Activated CD8-positive, alpha-beta memory T cell treated with anti-CD3 and anti-CD28 coated beads for 48 hours (primary cell): ENCODE results near the gene KNDC1.

Experiments used
- DNase-seq, 3 experiments: peaks; one replicate each; pipeline ENCODE4 v3.0.0-alpha.2; 2020; ENCODE audit warnings: low read depth in 2 of 3, low spot score in 2 of 3

Gene KNDC1

DNA sequence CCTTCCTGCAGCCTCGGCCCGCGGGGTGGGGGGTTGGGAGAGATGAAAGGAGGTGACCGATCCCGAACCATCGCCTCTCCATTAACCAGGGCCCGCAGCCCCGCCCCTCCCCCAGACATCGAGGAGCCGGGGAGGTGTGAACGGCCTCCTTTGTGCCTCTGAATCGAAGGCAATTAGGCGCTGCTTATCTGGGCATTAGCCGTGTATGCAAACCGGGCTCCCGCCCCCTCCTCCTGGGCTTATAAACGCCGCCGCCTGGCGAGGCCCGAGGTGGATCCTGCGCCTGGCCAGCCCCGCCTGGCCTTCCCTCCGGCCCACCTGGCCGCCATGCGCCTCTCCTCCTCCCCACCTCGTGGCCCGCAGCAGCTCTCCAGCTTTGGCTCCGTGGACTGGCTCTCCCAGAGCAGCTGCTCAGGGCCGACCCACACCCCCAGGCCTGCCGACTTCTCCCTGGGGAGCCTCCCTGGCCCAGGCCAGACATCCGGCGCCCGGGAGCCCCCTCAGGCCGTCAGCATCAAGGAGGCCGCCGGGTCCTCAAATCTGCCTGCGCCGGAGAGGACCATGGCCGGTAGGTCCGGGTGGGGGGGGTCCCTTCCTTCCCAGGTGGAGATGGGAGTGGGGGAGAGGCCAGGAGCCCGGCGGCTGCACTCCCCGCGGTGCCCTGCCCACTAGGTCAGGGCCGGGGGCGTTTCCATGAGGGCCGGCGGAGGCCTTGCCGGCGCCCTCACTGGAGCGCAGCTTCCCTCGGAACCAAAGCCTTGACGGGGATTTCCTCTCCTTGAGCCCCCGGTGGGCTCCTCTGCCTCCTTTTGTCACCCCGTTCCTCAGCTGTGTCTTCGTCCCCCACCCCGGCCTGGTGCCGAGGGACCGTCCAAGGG lies 77.8 kb downstream of the KNDC1 start, which contains the start of gene VENTX:
TSS of gene VENTX (plus strand) at position 268 of the 878 bp plus-strand sequence. CDS start at position 328, 60 bp downstream.
- DNase-seq, result no peak

DNA sequence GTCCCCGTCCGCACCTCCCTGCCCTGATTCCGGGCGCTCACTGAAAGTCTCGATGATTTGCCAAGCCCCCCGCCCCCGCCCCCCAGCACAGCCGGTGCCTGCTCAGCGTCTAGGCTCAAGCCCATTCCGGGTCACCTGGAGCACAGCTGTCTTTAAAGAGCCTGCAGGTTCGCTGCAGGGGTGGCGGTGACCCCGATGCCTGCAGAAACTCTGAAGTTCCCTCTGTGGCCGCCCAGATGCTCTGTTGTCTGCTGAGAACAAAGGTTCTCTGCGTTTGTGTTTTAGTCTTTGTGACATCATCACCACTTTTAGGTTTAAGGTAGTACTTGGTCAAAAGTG lies 78.4 kb downstream of the KNDC1 start:
- no peak for DNase-seq

DNA sequence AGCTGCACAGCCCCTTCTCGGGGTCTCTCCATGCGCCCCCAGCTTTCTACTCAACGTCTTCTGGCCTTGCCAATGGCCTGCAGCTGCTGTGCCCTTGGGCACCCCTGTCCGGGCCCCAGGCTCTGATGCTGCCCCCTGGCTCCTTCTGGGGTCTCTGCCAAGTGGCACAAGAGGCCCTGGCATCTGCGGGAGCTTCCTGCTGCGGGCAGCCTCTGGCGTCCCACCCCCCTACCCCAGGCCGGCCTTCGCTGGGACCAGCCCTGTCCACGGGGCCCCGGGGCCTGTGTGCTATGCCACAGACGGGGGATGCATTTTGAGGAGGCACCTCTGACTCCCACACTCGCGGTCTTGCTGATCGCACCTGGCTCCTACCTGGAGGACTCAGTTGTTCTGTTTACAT lies 80.0 kb downstream of the KNDC1 start:
- DNase-seq, result no peak

DNA sequence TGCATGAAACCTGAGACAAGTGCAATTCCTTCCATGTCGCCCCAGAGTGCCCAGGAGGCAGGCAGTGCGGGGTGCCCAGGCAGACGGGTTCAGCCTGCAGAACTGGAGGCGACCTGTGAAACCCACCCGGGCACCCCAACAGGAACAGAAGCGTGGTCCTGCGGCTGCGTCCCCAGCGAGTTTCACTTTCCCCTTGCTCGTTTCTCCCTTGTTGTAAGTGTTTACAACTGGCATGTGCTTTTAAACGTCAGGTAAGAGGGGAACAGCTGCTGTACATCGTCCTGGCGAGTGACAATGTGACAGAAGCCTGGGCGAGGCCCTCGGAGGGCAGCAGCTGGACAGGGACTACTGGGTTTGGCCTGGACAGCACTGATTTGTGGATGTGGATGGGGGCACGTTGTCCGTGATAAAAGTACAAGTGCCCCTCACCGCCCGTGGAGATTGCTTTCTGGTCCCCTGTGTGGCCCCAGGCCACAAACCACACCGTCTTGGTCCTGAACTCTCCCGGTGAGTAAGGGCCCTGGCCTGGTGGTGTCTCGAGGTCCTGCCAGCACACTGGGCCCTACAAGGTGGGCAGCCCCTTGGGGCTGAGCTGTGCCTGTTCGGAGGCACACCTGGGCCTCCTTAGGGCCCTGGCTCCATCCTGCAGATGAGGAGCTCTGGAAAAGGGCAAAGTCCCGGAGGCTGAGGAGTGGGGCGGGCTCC lies 81.6 kb downstream of the KNDC1 start:
- DNase-seq, result no peak

DNA sequence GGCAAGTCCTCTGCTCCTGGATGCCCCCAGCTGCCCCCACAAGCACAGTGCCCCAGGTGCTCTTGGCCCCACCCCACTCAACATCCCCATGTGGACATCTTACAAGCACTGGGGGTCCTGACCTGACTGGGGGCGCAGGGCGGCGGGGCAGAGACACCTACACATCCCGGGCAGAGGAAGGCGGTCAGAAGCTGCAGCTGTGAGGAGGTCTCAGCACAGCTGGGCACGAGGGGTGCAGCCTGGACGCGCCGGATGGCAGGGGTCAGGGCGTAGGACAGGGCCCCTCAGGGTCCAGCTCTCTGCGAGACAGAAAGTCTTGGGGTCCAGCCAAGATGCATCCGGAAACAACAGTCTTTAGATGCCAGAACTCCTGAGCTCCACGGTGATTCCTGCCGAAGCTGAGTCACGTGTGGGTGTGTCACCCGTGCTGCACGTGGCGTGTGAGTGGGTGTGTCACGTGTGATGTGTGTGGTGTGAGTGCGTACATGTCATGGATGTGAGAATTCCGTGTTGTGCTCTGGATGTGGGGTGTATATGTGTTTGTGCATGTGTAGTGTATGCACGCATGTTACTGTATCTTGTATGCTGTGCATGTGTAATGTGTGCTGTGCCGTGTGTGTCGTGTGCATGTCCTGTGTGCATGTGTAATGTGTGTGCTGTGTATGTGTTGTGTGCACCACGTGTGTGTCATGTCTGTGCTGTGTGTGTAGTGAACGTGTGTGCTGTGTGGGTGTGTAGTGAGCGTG lies 82.8 kb downstream of the KNDC1 start:
- DNase-seq, result no peak

DNA sequence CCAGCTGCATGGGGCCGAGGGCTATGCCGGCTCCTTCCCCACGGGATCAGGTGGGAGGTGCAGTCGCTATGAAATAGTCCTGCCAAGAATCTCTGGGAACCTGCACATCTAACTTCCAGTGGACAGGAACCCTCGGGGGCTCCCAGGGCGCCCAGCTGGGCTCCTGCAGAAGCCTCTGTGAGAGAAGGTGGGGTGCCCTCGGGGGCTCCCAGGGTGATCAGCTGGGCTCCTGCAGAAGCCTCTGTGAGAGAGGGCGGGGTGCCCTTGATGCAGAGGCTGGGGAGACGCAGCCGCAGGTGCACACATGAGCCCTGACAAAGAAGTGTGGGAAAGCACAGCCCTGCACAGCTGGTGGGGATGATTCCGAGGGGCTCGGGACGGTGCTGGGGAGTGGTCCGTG lies 83.6 kb downstream of the KNDC1 start:
- no peak for DNase-seq

DNA sequence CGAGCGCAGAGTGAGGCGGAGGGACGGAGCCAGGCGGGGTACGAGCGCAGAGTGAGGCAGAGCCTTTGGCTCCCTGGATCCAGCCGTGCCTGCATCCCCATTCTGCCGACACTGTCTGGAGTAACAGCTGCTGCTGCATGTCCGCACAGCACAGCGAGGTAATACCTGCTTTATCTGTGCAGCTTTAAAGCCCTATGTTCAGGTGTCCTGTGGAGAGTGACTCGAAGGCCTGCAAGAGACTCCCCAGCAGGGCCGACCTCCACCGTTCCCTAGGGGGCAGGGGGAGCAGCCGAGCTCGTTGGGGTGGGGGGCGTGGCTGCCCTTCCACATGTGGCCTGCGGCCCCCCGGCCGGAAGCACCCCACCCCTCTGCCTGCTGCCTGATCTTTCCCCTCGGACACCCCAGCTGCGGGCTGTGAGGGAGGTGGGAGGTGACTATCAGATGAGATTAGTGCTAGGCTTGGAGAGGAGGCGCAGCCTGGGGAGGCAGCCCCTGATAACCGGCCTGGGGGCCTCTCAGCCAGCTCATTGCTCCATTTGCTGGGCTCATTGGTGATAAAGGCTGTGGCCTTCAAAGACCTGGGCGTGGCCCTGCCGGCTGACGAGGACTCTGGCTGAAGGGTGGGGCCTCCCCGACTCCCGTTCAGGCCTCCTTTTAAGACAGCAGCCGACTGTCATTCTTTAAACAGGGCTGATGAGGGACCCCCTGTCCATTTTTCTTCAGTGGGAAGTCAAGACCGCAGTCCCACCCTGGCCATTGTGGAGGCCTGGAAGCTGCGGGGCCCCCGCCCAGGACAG lies 85.6 kb downstream of the KNDC1 start:
- no peak for DNase-seq

DNA sequence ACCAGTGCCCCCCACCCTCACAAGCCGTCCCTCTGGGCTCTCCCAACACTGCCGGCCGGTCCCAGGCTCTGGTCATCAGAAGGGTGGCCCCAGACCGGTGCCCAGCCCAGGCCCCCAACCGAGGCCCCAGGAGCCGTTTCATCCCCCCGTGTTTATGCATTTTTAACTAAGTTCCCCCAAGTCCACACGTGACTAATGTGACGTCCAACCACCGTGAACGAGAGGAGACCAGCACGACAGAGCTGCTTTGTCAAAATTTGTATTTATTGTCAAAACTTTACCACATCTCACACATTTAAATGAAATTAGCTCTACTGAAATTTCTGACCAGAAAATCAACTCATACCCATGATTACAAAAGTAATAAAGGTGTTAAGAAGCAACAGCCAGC lies 86.2 kb downstream of the KNDC1 start:
- DNase-seq, result no peak

DNA sequence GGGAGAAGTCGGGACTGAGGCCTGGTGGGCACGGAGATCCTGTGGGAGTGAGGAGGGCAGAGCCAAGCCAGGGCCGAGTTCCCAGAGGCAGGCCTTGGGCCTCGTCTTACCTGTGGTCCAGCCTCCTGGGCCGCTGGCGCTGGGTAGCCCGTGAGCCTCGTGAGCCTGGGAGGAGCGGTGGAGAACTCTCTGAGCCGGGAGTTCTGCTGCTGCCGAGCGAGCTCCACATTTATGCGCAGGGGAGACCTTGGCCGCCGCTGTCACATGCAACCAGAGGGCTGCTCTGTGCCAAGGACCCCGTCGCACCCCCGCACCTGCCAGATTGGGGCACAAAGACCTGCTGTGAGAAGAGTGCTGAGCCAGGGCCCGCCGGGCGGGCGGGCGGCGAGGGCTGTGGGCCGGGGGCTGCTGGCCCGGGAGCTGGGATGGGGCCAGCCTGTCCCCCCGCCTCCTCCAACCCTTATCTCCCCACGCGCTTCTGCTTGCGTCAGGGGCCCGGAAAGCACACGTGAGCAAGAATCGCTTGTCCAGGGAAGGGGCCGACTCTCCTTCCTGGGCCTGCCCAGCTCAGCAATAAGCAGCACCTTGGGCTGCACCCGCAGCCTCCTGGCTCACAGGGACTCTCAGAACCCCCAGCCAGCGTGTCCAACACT lies 87.8 kb downstream of the KNDC1 start:
- no peak for DNase-seq

DNA sequence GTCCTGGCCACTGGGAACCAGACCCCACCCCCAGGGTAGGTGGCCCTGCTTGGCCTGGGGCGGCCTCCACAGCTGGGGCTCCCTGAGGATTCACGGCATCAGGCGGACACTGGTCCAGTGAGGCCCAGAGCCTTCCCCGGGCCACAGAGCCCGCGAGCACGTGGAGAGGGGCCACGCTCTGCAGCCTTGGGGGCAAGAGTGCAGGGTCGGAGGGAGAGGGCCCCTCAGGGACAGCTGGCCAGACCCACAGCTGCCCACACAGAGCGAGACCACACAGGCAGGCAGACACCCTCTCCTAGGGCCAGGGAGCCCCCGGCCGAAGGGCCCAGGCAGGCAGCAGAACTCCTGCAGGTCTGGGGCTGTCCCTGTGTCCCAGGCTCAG lies 88.3 kb downstream of the KNDC1 start:
- DNase-seq, result no peak

DNA sequence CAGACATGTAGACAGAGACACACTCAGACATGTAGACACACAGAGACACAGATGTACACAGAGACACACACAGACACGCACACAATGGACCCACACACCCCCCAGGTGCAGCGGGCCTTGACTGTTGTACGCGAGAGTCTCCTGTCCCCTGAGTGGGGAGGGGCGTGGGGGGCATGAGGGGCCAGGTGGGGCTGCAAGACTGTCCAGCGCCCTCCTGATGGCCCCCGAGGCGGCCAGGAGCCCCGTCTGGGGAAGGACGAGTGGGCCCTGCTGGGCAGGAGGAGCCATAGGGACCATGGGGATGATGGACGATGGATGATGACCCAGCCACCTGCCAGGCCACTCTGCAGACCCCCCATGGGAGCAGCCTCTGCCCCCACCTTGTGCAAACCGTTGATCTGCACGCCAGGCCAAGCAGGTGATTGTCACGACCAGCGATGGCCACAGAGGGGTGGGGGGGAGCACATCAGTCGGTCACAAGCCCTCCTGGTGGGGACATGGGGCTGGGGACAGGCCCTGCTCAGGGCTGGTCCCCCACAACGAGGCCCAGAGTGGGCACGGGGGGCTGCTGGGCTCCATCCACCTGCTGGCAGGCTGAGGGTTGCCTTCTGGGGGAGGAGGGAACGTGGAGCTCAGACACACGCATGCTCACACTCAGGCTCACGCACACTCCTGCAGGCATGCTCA lies 89.2 kb downstream of the KNDC1 start:
- no peak for DNase-seq

DNA sequence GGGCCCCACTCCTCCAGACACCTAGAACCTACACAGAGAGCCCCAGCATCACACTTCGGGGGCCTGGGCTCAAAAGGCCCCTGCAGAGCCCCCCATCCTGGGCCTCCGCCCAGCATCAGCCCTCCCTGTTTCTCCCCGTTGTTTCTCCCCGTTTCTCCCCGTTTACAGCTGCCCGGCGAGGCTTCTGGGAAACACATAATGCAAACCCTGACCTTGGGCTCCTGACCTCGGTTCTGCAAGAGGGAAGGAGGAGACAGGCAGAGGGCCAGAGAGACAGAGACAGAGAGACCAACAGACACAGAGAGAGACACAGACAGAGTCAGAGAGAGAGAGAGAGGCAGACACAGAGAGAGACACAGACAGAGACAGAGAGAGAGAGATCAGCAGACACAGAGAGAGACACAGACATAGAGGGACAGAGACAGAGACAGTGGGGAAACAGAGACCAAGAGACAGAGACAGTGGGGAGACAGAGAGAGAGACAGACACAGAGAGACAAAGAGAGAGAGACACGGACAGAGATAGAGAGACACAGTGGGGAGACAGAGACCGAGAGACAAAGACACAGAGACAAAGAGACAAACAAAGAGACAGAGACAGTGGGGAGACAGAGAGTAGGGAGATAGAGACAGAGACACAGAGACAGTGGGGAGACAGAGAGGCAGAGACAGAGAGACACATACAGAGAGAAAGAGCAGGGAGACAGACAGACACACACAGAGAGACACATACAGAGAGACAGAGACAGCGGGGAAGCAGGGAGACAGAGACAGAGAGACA lies 90.1 kb downstream of the KNDC1 start:
- DNase-seq, result no peak

DNA sequence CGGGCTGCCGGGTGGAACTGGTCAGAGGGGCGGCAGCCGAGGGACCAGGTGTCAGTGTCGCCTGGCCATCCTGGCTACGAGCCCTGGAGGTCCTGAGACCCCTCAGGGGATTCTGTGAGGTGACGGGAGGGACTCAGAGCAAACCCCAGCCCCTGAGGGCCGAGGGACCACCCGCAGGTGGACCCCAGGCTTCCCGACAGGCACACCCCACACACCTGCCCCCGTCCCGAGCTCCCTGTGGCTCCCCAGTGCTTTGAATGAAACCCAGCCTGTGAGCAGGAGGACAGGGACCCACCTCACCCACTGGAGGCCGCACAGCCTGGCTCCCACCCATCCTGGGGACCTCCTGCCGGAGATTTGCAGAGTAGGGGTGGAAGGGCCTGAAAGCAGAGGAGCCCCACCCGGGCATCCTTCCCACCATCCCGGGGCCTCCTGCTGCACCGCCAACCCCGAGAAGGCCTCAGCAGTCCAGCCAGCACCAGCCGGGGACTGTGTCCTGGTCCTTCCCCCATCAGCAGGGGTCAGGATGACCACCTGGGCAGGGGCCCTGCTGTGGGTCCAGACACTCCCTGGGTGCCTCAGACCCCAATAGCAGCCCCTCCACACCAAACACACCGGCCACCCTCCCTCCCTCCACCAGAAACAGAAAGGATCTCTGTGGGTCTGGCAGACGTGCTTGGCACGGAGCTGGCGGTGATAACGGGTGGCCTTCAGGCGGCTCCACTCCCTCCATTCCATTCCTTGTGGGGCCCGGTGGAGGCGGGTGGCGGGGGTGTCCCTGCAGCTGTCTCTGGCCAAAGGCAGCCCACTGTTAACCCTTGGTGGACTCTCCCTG lies 91.6 kb downstream of the KNDC1 start:
- DNase-seq, result no peak

DNA sequence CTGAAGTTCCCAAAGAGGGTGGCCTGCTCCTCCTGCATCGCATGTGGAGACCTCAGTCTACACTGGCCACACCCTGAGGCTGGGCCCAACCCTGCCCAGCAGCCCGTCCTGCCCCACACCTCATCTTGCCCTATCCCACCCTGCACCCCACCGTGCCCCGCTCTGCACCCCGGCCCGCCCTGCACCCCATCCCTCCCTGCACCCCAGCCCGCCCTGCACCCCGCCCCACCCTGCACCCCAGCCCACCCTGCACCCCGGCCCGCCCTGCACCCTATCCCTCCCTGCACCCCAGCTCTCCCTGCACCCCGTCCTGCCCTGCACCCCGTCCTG lies 92.2 kb downstream of the KNDC1 start:
- no peak for DNase-seq

DNA sequence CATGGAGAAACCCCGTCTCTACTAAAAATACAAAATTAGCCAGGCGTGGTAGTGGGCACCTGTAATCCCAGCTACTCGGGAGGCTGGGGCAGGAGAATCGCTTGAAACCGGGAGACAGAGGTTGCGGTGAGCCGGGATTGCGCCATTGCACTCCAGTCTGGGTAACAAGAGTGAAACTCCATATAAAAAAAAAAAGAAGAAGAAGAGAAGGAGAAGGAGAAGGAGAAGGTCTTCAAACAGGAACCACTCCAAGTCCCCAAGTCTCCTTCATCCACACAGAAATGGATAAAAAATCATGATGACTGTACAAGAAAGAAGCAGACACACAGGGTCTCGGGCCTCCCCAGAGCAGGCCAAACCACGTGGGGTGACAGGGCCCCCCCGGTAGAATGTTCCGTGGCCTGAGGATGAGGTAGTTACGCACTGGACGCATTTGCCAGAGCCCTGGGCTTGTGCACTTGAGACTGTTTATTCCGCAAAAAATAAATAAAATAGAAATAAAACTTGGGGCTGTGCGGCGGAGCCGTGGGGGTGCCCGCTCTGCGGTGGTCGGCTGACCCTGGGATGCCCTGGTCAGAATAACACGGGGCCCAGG lies 93.4 kb downstream of the KNDC1 start:
- DNase-seq, result no peak

DNA sequence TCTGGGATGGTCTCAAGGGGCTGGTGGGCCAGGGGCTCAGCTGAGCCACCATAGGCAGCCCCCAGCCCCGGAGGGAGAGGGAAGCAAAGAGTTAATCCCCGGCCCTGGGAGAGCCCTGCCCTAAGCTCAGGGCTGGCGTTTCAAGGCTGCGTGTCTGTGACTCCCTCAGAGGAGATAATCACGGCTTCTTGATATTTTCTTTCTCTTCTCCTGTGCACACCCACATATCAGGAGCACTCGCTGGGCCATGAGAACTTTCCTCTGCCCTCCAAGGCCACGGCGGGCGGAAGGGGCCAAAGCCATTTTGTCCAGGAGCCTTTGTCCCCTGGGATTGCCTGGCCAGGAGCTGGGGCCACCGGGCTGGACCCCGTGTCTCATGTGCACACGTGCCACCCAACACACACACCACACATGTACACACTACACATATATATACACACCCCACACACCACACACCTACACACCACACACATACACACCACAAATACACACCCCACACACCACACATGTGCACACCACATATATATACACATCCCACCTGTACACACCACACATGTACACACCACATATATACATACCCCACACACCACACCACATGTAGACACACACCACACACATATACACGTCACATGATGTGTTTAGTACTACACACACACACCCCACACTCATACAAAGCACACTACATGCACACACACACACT lies 94.6 kb downstream of the KNDC1 start:
- no peak for DNase-seq

DNA sequence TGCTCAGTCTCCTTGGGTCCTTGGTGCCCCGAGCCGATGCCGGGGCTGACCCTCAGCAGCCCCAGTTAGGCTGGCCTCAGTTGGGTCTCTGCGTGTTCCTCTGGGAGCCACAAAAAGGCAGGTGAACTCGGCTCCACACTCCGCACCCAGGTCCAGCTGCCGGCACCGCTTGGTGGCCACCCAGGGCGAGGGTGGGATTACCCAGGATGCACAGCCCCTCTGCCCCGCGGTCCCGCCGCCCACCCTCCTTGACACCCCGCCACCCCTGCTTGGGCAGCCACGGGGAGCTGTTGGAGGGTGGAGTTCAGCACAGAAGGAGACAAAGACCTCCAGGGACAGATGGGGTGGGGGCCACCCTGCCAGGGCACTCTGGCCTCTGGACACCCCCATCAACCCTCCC lies 95.3 kb downstream of the KNDC1 start:
- DNase-seq, result no peak
